HepG2 (cell line): ENCODE data around the gene NR2F6. TPM values are rescaled to one million over a fixed set of nuclear protein-coding genes. Genes with fewer than 3 reads are reported as not detected.
A peak's percentile ranks its signal among the peaks of the same experiment; 100 is the strongest.

Experiments used
- ATAC-seq: fragments of 200-7000 bp; cut with Tn5 transposase; 3 replicates; pipeline ENCODE4 v1.9.1; 2020; ENCODE audit warnings: mild to moderate bottlenecking, moderate library complexity
- BruUV-seq: library from RNA; stranded (reverse); fragments of 400-500 nt; replicated peaks from 2 replicates; lab custom pipeline; 2021; lab: Mats Ljungman, UMichigan
- CTCF ChIA-PET: fragments of 300-600 bp; formaldehyde crosslinking; extraction: SDS; loops from one replicate; lab custom pipeline; 2021; ENCODE audit warnings: low total read pairs, inconsistent platforms, low intra/inter-chr PET ratio; lab: Yijun Ruan, JAX
- POLR2A ChIA-PET: fragments of 350-600 bp; sonication (Branson Sonifier 250); formaldehyde crosslinking; loops from one replicate; lab custom pipeline; 2020; ENCODE audit warnings: antibody characterized with exemption, inconsistent platforms; lab: Yijun Ruan, JAX
- DNase-seq: peaks from one replicate; pipeline ENCODE4 v3.0.0-alpha.2; 2015; ENCODE audit warnings: low spot score
- FAIRE-seq: peaks from 3 replicates; lab custom pipeline; 2011; peaks lifted over from hg19 to GRCh38; lab: Jason Lieb, UNC
- H2AFZ ChIP-seq: one replicate; pipeline ENCODE4 v1.6.1; 2011; ENCODE audit warnings: low read length, inconsistent platforms
- H3K27ac ChIP-seq: fragments of 300-600 bp; 3 replicates; pipeline ENCODE4 v1.8.0; 2011; ENCODE audit warnings: mixed run types, mild to moderate bottlenecking, mixed read lengths, low read length, inconsistent platforms; ENCODE audit not compliant: insufficient read depth; ENCODE audit errors: extremely low read length
- H3K27me3 ChIP-seq, 2 experiments: fragments of 200-600 bp in 1 of 2; 2 replicates in 1 of 2; 3 replicates in 1 of 2; pipeline versions ENCODE4 v1.6.0 to v1.8.0; 2011; ENCODE audit warnings: low read length in 2 of 2, mild to moderate bottlenecking in 2 of 2, moderate library complexity in 2 of 2, inconsistent platforms in 1 of 2; ENCODE audit not compliant: insufficient read depth in 2 of 2, control insufficient read depth in 1 of 2
- H3K36me3 ChIP-seq, 2 experiments: fragments of 200-600 bp in 1 of 2; replicated peaks in 1 of 2; 2 replicates in 1 of 2; 3 replicates in 1 of 2; pipeline versions ENCODE4 v1.5.1 to v1.8.0; 2011; ENCODE audit warnings: low read length in 2 of 2, inconsistent platforms in 1 of 2; ENCODE audit not compliant: insufficient read depth in 2 of 2, control insufficient read depth in 1 of 2
- H3K4me1 ChIP-seq: 2 replicates; pipeline ENCODE4 v1.5.1; 2012; ENCODE audit warnings: low read length, inconsistent platforms; ENCODE audit not compliant: insufficient read depth
- H3K4me2 ChIP-seq: 2 replicates; pipeline ENCODE4 v1.6.0; 2011; ENCODE audit warnings: low read depth, low read length, inconsistent platforms
- H3K4me3 ChIP-seq, 3 experiments: fragments of 200-600 bp in 1 of 3; sonication (generic), shearing (Covaris generic) in 1 of 3; replicated peaks in 1 of 3; 2 replicates each; pipeline ENCODE4 v1.5.1; 2011 to 2016; ENCODE audit warnings: low read length in 3 of 3, inconsistent platforms in 2 of 3, low read depth in 2 of 3, mild to moderate bottlenecking in 2 of 3, control low read depth in 1 of 3, mixed read lengths in 1 of 3; ENCODE audit not compliant: insufficient read depth in 1 of 3
- H3K79me2 ChIP-seq: one replicate; pipeline ENCODE4 v1.6.1; 2011; ENCODE audit warnings: low read length, inconsistent platforms; ENCODE audit not compliant: insufficient read depth
- H3K9ac ChIP-seq: 2 replicates; pipeline ENCODE4 v1.6.0; 2011; ENCODE audit warnings: mild to moderate bottlenecking, low read depth, low read length, inconsistent platforms; ENCODE audit not compliant: insufficient read depth
- H3K9me3 ChIP-seq: 2 replicates; pipeline ENCODE4 v1.5.1; 2012; ENCODE audit warnings: mild to moderate bottlenecking, low read length
- H4K20me1 ChIP-seq: 2 replicates; pipeline ENCODE4 v1.6.0; 2011; ENCODE audit warnings: inconsistent platforms, mild to moderate bottlenecking, low read length, moderate library complexity; ENCODE audit not compliant: insufficient read depth
- AGO2 ChIP-seq: fragments of 200-400 bp; formaldehyde crosslinking; optimal IDR thresholded peaks from 2 replicates; pipeline ENCODE3; 2017; ENCODE audit warnings: mild to moderate bottlenecking, low read depth, low read length, moderate library complexity
- FOSL2 ChIP-seq: sonication (generic); formaldehyde crosslinking; IDR thresholded peaks from 2 replicates; pipeline ENCODE4 v1.4.0; 2020; ENCODE audit warnings: missing genetic modification reagents
- HNRNPLL ChIP-seq: fragments of 200-400 bp; formaldehyde crosslinking; IDR thresholded peaks from 2 replicates; pipeline ENCODE4 v1.6.1; 2017; ENCODE audit warnings: mild to moderate bottlenecking, low read depth, low read length; ENCODE audit not compliant: poor library complexity, severe bottlenecking
- NRL ChIP-seq: sonication (generic); formaldehyde crosslinking; IDR thresholded peaks from 2 replicates; pipeline ENCODE4 v1.5.0; 2020; ENCODE audit warnings: missing genetic modification reagents, mild to moderate bottlenecking, moderate library complexity, borderline replicate concordance
- POLR2G ChIP-seq: fragments of 200-400 bp; formaldehyde crosslinking; IDR thresholded peaks from 2 replicates; pipeline ENCODE4 v1.6.1; 2018; ENCODE audit warnings: mild to moderate bottlenecking, low read depth, low read length, moderate library complexity
- SOX5 ChIP-seq: IDR thresholded peaks from 2 replicates; pipeline ENCODE4 v1.6.1; 2016; ENCODE audit warnings: borderline replicate concordance
- SYNCRIP ChIP-seq: fragments of 200-400 bp; formaldehyde crosslinking; IDR thresholded peaks from 2 replicates; pipeline ENCODE4 v1.6.1; 2018; ENCODE audit warnings: mild to moderate bottlenecking, low read depth, low read length; ENCODE audit not compliant: insufficient read depth
- YY1 ChIP-seq: IDR thresholded peaks from 2 replicates; pipeline ENCODE4 v1.6.1; 2011; ENCODE audit warnings: low read length, low read depth, moderate library complexity, mild to moderate bottlenecking; ENCODE audit not compliant: insufficient read depth, insufficient replicate concordance
- ZNF326 ChIP-seq: sonication (generic); formaldehyde crosslinking; IDR thresholded peaks from 2 replicates; pipeline ENCODE4 v1.4.0; 2020; ENCODE audit warnings: missing genetic modification reagents, borderline replicate concordance
- WGBS: methylation state at CpG from one replicate; pipeline ENCODE4 v1.1.6; 2017; ENCODE audit warnings: low lambda C conversion rate; 5-methylcytosine and 5-hydroxymethylcytosine counted together
- in situ Hi-C: cut with HindIII; loops from 2 replicates; pipeline ENCODE4 v1.10.0; 2017; ENCODE audit warnings: low pct_unique_long_range_greater_than_20kb; ENCODE audit not compliant: extremely low pct_ligation_motif_present
- intact Hi-C: fragments of 100-400 bp; cut with micrococcal nuclease; formaldehyde crosslinking; loops from one replicate; pipeline ENCODE4 v1.10.0; 2022; ENCODE audit not compliant: unreplicated experiment
- polyA plus RNA-seq, 8 experiments: library from polyadenylated mRNA; depleted of rRNA in 3 of 8; stranded (reverse) in 7 of 8; unstranded in 1 of 8; fragments of >200 nt; fragmentation: Illumina TruSeq in 4 of 8; extraction: Trizol in 4 of 8; gene quantifications; 2 replicates each; pipeline versions ENCODE4 v1.2.1 to v1.2.3, GENCODE V29; 2011 to 2016; ENCODE audit warnings: low read depth in 4 of 8, missing spikeins in 1 of 8, mixed read lengths in 1 of 8; ENCODE audit not compliant: insufficient read depth in 1 of 8
- total RNA-seq, 5 experiments: library from RNA; depleted of rRNA; stranded (reverse); fragments of >200 nt; fragmentation: Illumina TruSeq; extraction: Trizol; gene quantifications; 2 replicates each; pipeline ENCODE4 v1.2.3, GENCODE V29; 2016; ENCODE audit warnings: low read depth in 1 of 5

Gene NR2F6
- total and polyA plus RNA-seq, 2 of the 13 experiments (the other 11 are each of a cell fraction or from before 2014, with no cell fraction given): 30.9 to 72.4 TPM

- in situ Hi-C loops (no loop called here), intact Hi-C loops (no loop called here)
- H3K36me3 ChIP-seq: peaks cover 18 to 42% of the 10 kb centered on the region in 2 experiments
- 96% methylated on average over 18 of the region's 18 CpGs for whole genome bisulfite sequencing
- H2AFZ ChIP-seq: no peak overlapping the region
- POLR2A ChIA-PET: interaction anchor here (0.8 to 9.0 kb wide), 3 partner anchors 8 to 30 kb away, joined by 4 to 178 read pairs (median 6); partner anchors contain the start of genes BABAM1, OCEL1 and USE1
- DNase-seq: no peak
- ATAC-seq: no peak
- no peak overlapping the region for H3K4me3 ChIP-seq
- no peak overlapping the region for H3K4me2 ChIP-seq
- no peaks in the 10 kb centered on the region for H3K9me3 ChIP-seq
- H4K20me1 ChIP-seq: peaks cover 21% of the 10 kb centered on the region; the same call in 1 of the 2 replicates
- TF ChIP-seq SOX5 (CRISPR knock-in tag) (no peak), FOSL2 (CRISPR knock-in tag) (no peak), HNRNPLL (no peak), NRL (CRISPR knock-in tag) (no peak), AGO2 (peak; percentile 75), SYNCRIP (no peak), YY1 (no peak), ZNF326 (no peak), POLR2G (0 out of 2 replicates have a peak, but pooled peaks have one; percentile 0)
- FAIRE-seq: no peak
- H3K4me1 ChIP-seq: peaks cover 54% of the 10 kb centered on the region
- H3K79me2 ChIP-seq: peaks cover 30% of the 10 kb centered on the region
- H3K27me3 ChIP-seq: no peaks in the 10 kb centered on the region
- no peak overlapping the region for H3K27ac ChIP-seq
- no peak overlapping the region for H3K9ac ChIP-seq
- BruUV-seq: no TSS peak
- CTCF ChIA-PET: no interaction called here
Observed at GRCh38 chr19:17236811-17237543, 8.7 kb downstream of the NR2F6 start.
